CD14-positive monocyte (primary cell): ENCODE data around the gene HINFP. TPM values are rescaled to one million over a fixed set of nuclear protein-coding genes. Genes with fewer than 3 reads are reported as not detected.
A peak's percentile ranks its signal among the peaks of the same experiment; 100 is the strongest.

ENCODE experiments used
- DNase-seq, 3 donors: peaks; one replicate each; pipeline ENCODE4 v3.0.0-alpha.2; 2011 to 2022
- H2AFZ ChIP-seq: 2 replicates; pipeline ENCODE4 v1.6.0; 2012; ENCODE audit warnings: mild to moderate bottlenecking, low read depth, low read length, inconsistent platforms; ENCODE audit not compliant: insufficient read depth, poor library complexity, severe bottlenecking
- H3K27ac ChIP-seq, 2 donors: 1 replicate in 1 of 2; 2 replicates in 1 of 2; pipeline ENCODE4 v1.5.1; 2012 to 2013; ENCODE audit warnings: low read length in 2 of 2, control low read depth in 1 of 2, inconsistent platforms in 1 of 2, low read depth in 1 of 2, mild to moderate bottlenecking in 1 of 2
- H3K27me3 ChIP-seq, 2 donors: one replicate each; pipeline versions ENCODE4 v1.6.0 to v1.6.1; 2011 to 2013; ENCODE audit warnings: low read length in 2 of 2; ENCODE audit not compliant: control insufficient read depth in 2 of 2, insufficient read depth in 2 of 2
- H3K36me3 ChIP-seq, 2 donors: replicated peaks in 1 of 2; 1 replicate in 1 of 2; 2 replicates in 1 of 2; pipeline versions ENCODE4 v1.5.1 to v1.6.1; 2012 to 2013; ENCODE audit warnings: low read length in 2 of 2, control low read depth in 1 of 2, inconsistent platforms in 1 of 2, mild to moderate bottlenecking in 1 of 2; ENCODE audit not compliant: insufficient read depth in 2 of 2, control insufficient read depth in 1 of 2
- H3K4me1 ChIP-seq, 2 donors: 1 replicate in 1 of 2; 2 replicates in 1 of 2; pipeline versions ENCODE4 v1.5.1 to v1.6.1; 2012 to 2013; ENCODE audit warnings: low read length in 2 of 2, control low read depth in 1 of 2, inconsistent platforms in 1 of 2, mild to moderate bottlenecking in 1 of 2, moderate library complexity in 1 of 2; ENCODE audit not compliant: insufficient read depth in 2 of 2, control insufficient read depth in 1 of 2
- H3K4me2 ChIP-seq: replicated peaks from 2 replicates; pipeline ENCODE3; 2012; ENCODE audit warnings: low read length, moderate library complexity, mild to moderate bottlenecking; ENCODE audit not compliant: poor library complexity, severe bottlenecking; ENCODE audit errors: extremely low read depth
- H3K4me3 ChIP-seq, 3 experiments: fragments of 200-600 bp in 1 of 3; sonication (generic) in 1 of 3; replicated peaks in 1 of 3; 1 replicate in 2 of 3; 2 replicates in 1 of 3; pipeline ENCODE4 v1.5.1; 2011 to 2013; ENCODE audit warnings: low read length in 3 of 3, mild to moderate bottlenecking in 3 of 3, control low read depth in 2 of 3, low read depth in 2 of 3, inconsistent platforms in 1 of 3, moderate library complexity in 1 of 3
- H3K79me2 ChIP-seq: 2 replicates; pipeline ENCODE4 v1.6.0; 2012; ENCODE audit warnings: mild to moderate bottlenecking, control low read depth, inconsistent platforms, low read length, moderate library complexity; ENCODE audit not compliant: insufficient read depth
- H3K9ac ChIP-seq: 2 replicates; pipeline ENCODE4 v1.6.0; 2017; ENCODE audit warnings: low read length, mild to moderate bottlenecking; ENCODE audit not compliant: insufficient read depth, poor library complexity, severe bottlenecking
- H3K9me3 ChIP-seq, 2 donors: replicated peaks in 1 of 2; 1 replicate in 1 of 2; 2 replicates in 1 of 2; pipeline versions ENCODE4 v1.5.1 to v1.6.1; 2012 to 2013; ENCODE audit warnings: low read length in 2 of 2, control low read depth in 1 of 2; ENCODE audit not compliant: control insufficient read depth in 1 of 2, insufficient read depth in 1 of 2
- H4K20me1 ChIP-seq: 2 replicates; pipeline ENCODE4 v1.6.0; 2012; ENCODE audit warnings: mild to moderate bottlenecking, low read length, control low read depth, moderate library complexity; ENCODE audit not compliant: insufficient read depth
- H3K27ac Mint-ChIP-seq, 7 donors: one replicate each; pipeline ENCODE4 v1.8.0; 2020; ENCODE audit warnings: mild to moderate bottlenecking in 7 of 7, mixed read lengths in 7 of 7, moderate library complexity in 6 of 7, inconsistent platforms in 2 of 7
- H3K27me3 Mint-ChIP-seq, 3 donors: one replicate each; pipeline ENCODE4 v1.8.0; 2021 to 2022; ENCODE audit warnings: low read depth in 3 of 3, mild to moderate bottlenecking in 3 of 3, mixed read lengths in 3 of 3, moderate library complexity in 3 of 3, inconsistent platforms in 1 of 3
- H3K36me3 Mint-ChIP-seq, 2 donors: one replicate each; pipeline ENCODE4 v1.8.0; 2020; ENCODE audit warnings: mixed read lengths in 2 of 2, inconsistent platforms in 1 of 2, mild to moderate bottlenecking in 1 of 2
- H3K4me1 Mint-ChIP-seq: one replicate; pipeline ENCODE4 v1.8.0; 2020; ENCODE audit warnings: mild to moderate bottlenecking, mixed read lengths
- H3K4me3 Mint-ChIP-seq, 2 donors: one replicate each; pipeline ENCODE4 v1.8.0; 2020; ENCODE audit warnings: mild to moderate bottlenecking in 2 of 2, mixed read lengths in 2 of 2, moderate library complexity in 1 of 2
- H3K9me3 Mint-ChIP-seq, 7 donors: one replicate each; pipeline ENCODE4 v1.8.0; 2020 to 2022; ENCODE audit warnings: mixed read lengths in 7 of 7, mild to moderate bottlenecking in 6 of 7, moderate library complexity in 6 of 7, inconsistent platforms in 2 of 7
- WGBS: methylation state at CpG from one replicate; pipeline ENCODE4 v1.1.5; 2013; ENCODE audit warnings: missing lambda C conversion rate; ENCODE audit not compliant: insufficient coverage; 5-methylcytosine and 5-hydroxymethylcytosine counted together
- intact Hi-C, 2 donors: fragments of 100-400 bp; cut with micrococcal nuclease; formaldehyde crosslinking; loops; one replicate each; pipeline versions ENCODE4 v1.15.0 to v1.15.1; 2023
- polyA plus RNA-seq, 3 donors: library from polyadenylated mRNA; depleted of rRNA in 1 of 3; unstranded in 2 of 3; stranded (reverse) in 1 of 3; fragments of 300-500 nt in 2 of 3; fragments of >200 nt in 1 of 3; fragmentation: Illumina TruSeq in 2 of 3; gene quantifications; 1 replicate in 2 of 3; 2 replicates in 1 of 3; pipeline ENCODE4 v1.2.3, GENCODE V29; 2012 to 2021
- TF ChIP-seq, protein P1 (sequence below): fragments of 200-600 bp; IDR thresholded peaks from one replicate; pipeline ENCODE4 v1.8.0; 2022; ENCODE audit warnings: antibody characterized with exemption, mild to moderate bottlenecking

The HINFP gene
- polyA plus RNA-seq, 3 donors, result 8.0 to 43.0 (median 8.6) TPM

DNA sequence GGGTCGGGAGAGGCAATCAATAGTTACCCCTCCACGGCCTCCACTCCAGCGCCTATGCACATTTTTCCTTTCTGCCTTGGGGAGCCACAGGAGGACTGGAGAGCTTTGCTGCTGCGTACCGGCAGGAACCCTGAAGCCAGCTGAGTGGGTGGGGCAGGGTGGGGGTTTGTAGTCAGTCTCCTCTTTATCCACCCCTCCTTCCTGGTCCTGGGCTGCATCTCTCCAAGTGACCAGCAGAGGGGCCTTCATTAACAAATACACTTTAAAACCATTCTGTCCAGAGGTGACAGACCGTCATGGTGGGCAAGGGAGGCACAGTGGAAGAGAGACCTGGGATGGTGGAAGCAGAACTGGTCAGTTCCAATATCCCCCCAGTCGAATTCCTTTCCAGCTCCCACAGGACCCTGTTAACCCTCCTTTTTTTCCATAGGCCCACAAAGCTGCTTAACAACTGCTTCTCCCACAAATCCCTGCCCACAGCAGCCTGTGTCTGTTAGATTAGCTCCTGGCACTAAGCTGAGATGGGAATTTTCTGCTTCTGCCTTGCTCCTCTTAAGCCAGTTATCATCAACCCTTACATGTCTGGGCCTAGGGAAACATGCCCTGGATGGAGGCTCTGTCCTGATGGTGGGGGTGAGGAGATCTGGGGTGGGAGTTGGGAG, 23.6 kb downstream of the HINFP start:
- H3K9ac ChIP-seq, result no peak overlapping the region
- H3K27ac Mint-ChIP-seq, result no peak overlapping the region
- H3K4me3 Mint-ChIP-seq, result peak overlapping the region in 1 of 2 donors; percentile 52
- H3K27ac ChIP-seq, result no peak overlapping the region
- H3K36me3 Mint-ChIP-seq, result peaks cover 0 to 5% of the 10 kb centered on the region in 2 donors
- peaks cover 35 to 54% (median 40%) of the 10 kb centered on the region in 3 donors for H3K27me3 Mint-ChIP-seq
- H3K9me3 ChIP-seq, result peaks cover 0 to 11% of the 10 kb centered on the region in 2 donors
- H3K9me3 Mint-ChIP-seq, result peaks cover 0 to 19% (median 8%) of the 10 kb centered on the region in 7 donors
- H3K4me3 ChIP-seq, result no peak overlapping the region
- intact Hi-C loops, result loop anchor here (10.0 kb wide), 1 partner anchor 50 kb away; no protein-coding TSS in a partner anchor
- H3K4me2 ChIP-seq, result no peak overlapping the region
- DNase-seq, result peak; percentile 60 to 68 (median 60)
- peaks cover 18 to 20% of the 10 kb centered on the region in 2 donors for H3K4me1 ChIP-seq
- H3K4me1 Mint-ChIP-seq, result peaks cover 28% of the 10 kb centered on the region
- TF ChIP-seq, protein P1, sequence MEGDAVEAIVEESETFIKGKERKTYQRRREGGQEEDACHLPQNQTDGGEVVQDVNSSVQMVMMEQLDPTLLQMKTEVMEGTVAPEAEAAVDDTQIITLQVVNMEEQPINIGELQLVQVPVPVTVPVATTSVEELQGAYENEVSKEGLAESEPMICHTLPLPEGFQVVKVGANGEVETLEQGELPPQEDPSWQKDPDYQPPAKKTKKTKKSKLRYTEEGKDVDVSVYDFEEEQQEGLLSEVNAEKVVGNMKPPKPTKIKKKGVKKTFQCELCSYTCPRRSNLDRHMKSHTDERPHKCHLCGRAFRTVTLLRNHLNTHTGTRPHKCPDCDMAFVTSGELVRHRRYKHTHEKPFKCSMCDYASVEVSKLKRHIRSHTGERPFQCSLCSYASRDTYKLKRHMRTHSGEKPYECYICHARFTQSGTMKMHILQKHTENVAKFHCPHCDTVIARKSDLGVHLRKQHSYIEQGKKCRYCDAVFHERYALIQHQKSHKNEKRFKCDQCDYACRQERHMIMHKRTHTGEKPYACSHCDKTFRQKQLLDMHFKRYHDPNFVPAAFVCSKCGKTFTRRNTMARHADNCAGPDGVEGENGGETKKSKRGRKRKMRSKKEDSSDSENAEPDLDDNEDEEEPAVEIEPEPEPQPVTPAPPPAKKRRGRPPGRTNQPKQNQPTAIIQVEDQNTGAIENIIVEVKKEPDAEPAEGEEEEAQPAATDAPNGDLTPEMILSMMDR, result peak; percentile 84
- WGBS, result no CpG with 5 or more reads among the region's 7 CpGs
- peaks cover 26 to 35% of the 10 kb centered on the region in 2 donors for H3K27me3 ChIP-seq
- no peak overlapping the region for H2AFZ ChIP-seq
- no peaks in the 10 kb centered on the region for H3K79me2 ChIP-seq
- H3K36me3 ChIP-seq, result no peaks in the 10 kb centered on the region
- H4K20me1 ChIP-seq, result no peaks in the 10 kb centered on the region

DNA sequence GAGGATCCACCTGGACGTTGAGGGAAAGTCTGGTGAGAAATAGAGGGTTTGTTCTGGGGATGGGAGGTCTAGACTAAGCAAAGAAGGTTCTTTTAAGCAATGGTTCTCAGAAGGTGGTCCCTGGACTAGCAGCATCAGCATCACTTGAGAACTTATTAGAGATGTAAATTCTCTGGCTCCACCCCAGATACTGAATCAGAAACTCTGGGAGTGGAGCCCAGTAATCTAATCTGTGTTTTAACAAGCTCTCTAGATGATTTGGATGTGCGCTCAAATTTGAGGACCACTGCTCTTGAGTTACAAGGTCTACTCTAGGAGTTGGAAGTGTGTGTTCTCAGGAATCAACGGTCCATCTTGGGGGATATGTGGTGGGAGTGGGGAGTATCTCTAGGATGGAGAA, 24.2 kb downstream of the HINFP start:
- Histone ChIP-seq H3K4me3 (no peak overlapping the region), H2AFZ (no peak overlapping the region), H3K4me1 (peaks cover 18 to 22% of the 10 kb centered on the region in 2 donors), H3K9me3 (peaks cover 0 to 11% of the 10 kb centered on the region in 2 donors), H3K27ac (no peak overlapping the region), H3K4me2 (no peak overlapping the region), H3K79me2 (no peaks in the 10 kb centered on the region), H4K20me1 (no peaks in the 10 kb centered on the region), H3K36me3 (no peaks in the 10 kb centered on the region), H3K9ac (no peak overlapping the region), H3K27me3 (peaks cover 32 to 41% of the 10 kb centered on the region in 2 donors)
- intact Hi-C loops, result loop anchor here (10.0 kb wide), 1 partner anchor 49 kb away; no protein-coding TSS in a partner anchor
- Mint-ChIP-seq H3K27ac (no peak overlapping the region), H3K9me3 (peaks cover 0 to 23% (median 8%) of the 10 kb centered on the region in 7 donors), H3K27me3 (peaks cover 41 to 58% (median 45%) of the 10 kb centered on the region in 3 donors), H3K4me3 (peak overlapping the region in 1 of 2 donors; percentile 52), H3K36me3 (peaks cover 0 to 5% of the 10 kb centered on the region in 2 donors), H3K4me1 (peaks cover 31% of the 10 kb centered on the region)
- DNase-seq, result no peak
- 64% methylated on average over 3 of the region's 3 CpGs for WGBS
- TF ChIP-seq, protein P1, result no peak
